T-helper 2 cell (primary cell): ENCODE results near the gene PVALB.

Experiments used
- DNase-seq, 5 experiments: peaks; one replicate each; pipeline versions ENCODE4 v3.0.0 to v3.0.0-alpha.2; 2012 to 2022
- total RNA-seq, 2 donors: gene quantifications; one replicate each; lab custom pipeline; 2026; lab: John Stamatoyannopoulos, UW

The PVALB gene
- total RNA-seq: 0 reads per million in 2 donors

GRCh38 chr22:36816636-36817524 lies at the start of gene PVALB:
Gene PVALB, minus strand, starts transcription at chr22:36817035. Its CDS starts 30 bp downstream, at chr22:36817005.
- DNase-seq: peak in 1 of 5 experiments; percentile 7

- DNase-seq: no peak
Measured at GRCh38 chr22:36865346-36865745, 48.5 kb upstream of the PVALB start.

GRCh38 chr22:36864454-36865215 lies 47.8 kb upstream of the PVALB start:
- DNase-seq: no peak

GRCh38 chr22:36863979-36864378 lies 47.1 kb upstream of the PVALB start:
- no peak for DNase-seq

- DNase-seq: no peak
Measured at GRCh38 chr22:36863281-36863680, 46.4 kb upstream of the PVALB start.

- DNase-seq: no peak
Measured at GRCh38 chr22:36862251-36863242, 45.7 kb upstream of the PVALB start.

- DNase-seq: peak in 2 of 5 experiments; percentile 18 to 85
Measured at GRCh38 chr22:36860821-36861659, 44.2 kb upstream of the PVALB start, which contains the start of gene NCF4. Gene NCF4, plus strand, starts transcription at chr22:36861006. Its CDS starts 166 bp downstream, at chr22:36861172.

GRCh38 chr22:36860438-36860820 lies 43.6 kb upstream of the PVALB start:
- no peak for DNase-seq

GRCh38 chr22:36860017-36860416 lies 43.2 kb upstream of the PVALB start:
- DNase-seq: peak in 1 of 5 experiments; percentile 27

- DNase-seq: no peak
Measured at GRCh38 chr22:36858966-36859365, 42.1 kb upstream of the PVALB start.

GRCh38 chr22:36858156-36858555 lies 41.3 kb upstream of the PVALB start:
- DNase-seq: no peak

GRCh38 chr22:36856792-36857135 lies 39.9 kb upstream of the PVALB start:
- DNase-seq: no peak

- peak; percentile 77 to 98 (median 89) for DNase-seq
Measured at GRCh38 chr22:36856121-36856791, 39.4 kb upstream of the PVALB start.

- DNase-seq: no peak
Measured at GRCh38 chr22:36855478-36855877, 38.6 kb upstream of the PVALB start.

- peak; percentile 60 to 88 (median 82) for DNase-seq
Measured at GRCh38 chr22:36853407-36854099, 36.7 kb upstream of the PVALB start.

GRCh38 chr22:36852056-36852973 lies 35.5 kb upstream of the PVALB start:
- DNase-seq: no peak

GRCh38 chr22:36850682-36851081 lies 33.8 kb upstream of the PVALB start:
- DNase-seq: no peak

- DNase-seq: no peak
Measured at GRCh38 chr22:36850056-36850455, 33.2 kb upstream of the PVALB start.

GRCh38 chr22:36846949-36847348 lies 30.1 kb upstream of the PVALB start:
- no peak for DNase-seq
